Erythroblast (primary cell): ENCODE results near the gene MED15.

Experiments
- GATA1 ChIP-seq: IDR thresholded peaks from 2 replicates; pipeline ENCODE4 v1.6.1; 2011; ENCODE audit warnings: low read depth, mild to moderate bottlenecking, control low read depth, low read length, moderate library complexity
- POLR2A ChIP-seq: IDR thresholded peaks from 2 replicates; pipeline ENCODE4 v1.6.1; 2011; ENCODE audit warnings: mild to moderate bottlenecking, low read length

- no peak for TF ChIP-seq POLR2A
- TF ChIP-seq GATA1, result no peak
Observed at GRCh38 chr22:20611418-20611817, 104.0 kb downstream of the MED15 start.
